H1 (cell line): Measurements from ENCODE around the gene TSG101. TPM values are rescaled to one million over a fixed set of nuclear protein-coding genes. Genes with fewer than 3 reads are reported as not detected.

Experiments used
- NANOG ChIP-seq: IDR thresholded peaks from 2 replicates; pipeline ENCODE4 v1.6.1; 2011; ENCODE audit warnings: low read length, low read depth, mild to moderate bottlenecking, inconsistent platforms; ENCODE audit not compliant: insufficient read depth, poor library complexity, severe bottlenecking
- TEAD4 ChIP-seq: IDR thresholded peaks from 2 replicates; pipeline ENCODE4 v1.6.1; 2012; ENCODE audit warnings: low read depth, low read length, inconsistent platforms, mixed read lengths
- polyA plus RNA-seq, 7 experiments: library from polyadenylated mRNA; depleted of rRNA in 3 of 7; stranded (reverse) in 5 of 7; unstranded in 2 of 7; fragments of >200 nt in 5 of 7; fragments of 200-250 nt in 2 of 7; gene quantifications; 1 replicate in 5 of 7; 2 replicates in 1 of 7; 4 replicates in 1 of 7; pipeline versions ENCODE4 v1.2.1 to v1.2.3, GENCODE V29; 2011 to 2013; ENCODE audit warnings: missing spikeins in 2 of 7, mixed read lengths in 2 of 7
- total RNA-seq: library from RNA; stranded (reverse); fragmentation: NEBNext Ultra II Directional; extraction: Animal tissue kit (Norgen Biotek cat#: 25700); gene quantifications from 2 replicates; pipeline ENCODE4 v1.2.1, GENCODE V29; 2021
- TF ChIP-seq, protein P1 (sequence below), 3 experiments: IDR thresholded peaks; 1 replicate in 2 of 3; 2 replicates in 1 of 3; pipeline versions ENCODE4 v1.5.1 to v1.6.1; 2011; ENCODE audit warnings: low read length in 3 of 3, mild to moderate bottlenecking in 3 of 3, inconsistent platforms in 2 of 3, low read depth in 1 of 3, moderate library complexity in 1 of 3; ENCODE audit not compliant: insufficient read depth in 1 of 3; ENCODE audit errors: control extremely low read depth in 1 of 3
- TF ChIP-seq, protein P2 (sequence below): IDR thresholded peaks from 2 replicates; pipeline ENCODE4 v1.6.1; 2012; ENCODE audit warnings: inconsistent platforms

The TSG101 gene
- total and polyA plus RNA-seq, 2 of the 8 experiments (the other 6 are each of a cell fraction or from before 2014, with no cell fraction given), result 50.8 to 151 TPM

GRCh38 chr11:18501629-18502028 is 25.1 kb downstream of the TSG101 start (continued):
- TF ChIP-seq, protein P1, sequence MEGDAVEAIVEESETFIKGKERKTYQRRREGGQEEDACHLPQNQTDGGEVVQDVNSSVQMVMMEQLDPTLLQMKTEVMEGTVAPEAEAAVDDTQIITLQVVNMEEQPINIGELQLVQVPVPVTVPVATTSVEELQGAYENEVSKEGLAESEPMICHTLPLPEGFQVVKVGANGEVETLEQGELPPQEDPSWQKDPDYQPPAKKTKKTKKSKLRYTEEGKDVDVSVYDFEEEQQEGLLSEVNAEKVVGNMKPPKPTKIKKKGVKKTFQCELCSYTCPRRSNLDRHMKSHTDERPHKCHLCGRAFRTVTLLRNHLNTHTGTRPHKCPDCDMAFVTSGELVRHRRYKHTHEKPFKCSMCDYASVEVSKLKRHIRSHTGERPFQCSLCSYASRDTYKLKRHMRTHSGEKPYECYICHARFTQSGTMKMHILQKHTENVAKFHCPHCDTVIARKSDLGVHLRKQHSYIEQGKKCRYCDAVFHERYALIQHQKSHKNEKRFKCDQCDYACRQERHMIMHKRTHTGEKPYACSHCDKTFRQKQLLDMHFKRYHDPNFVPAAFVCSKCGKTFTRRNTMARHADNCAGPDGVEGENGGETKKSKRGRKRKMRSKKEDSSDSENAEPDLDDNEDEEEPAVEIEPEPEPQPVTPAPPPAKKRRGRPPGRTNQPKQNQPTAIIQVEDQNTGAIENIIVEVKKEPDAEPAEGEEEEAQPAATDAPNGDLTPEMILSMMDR (IDR thresholded peaks at IDR 0.05; ENCODE audit: control extremely low read depth in 1 of 3, insufficient read depth in 1 of 3, low read depth in 1 of 3, low read length in 3 of 3), result no peak
- TF ChIP-seq TEAD4 (no peak), NANOG (no peak)
- TF ChIP-seq, protein P2, sequence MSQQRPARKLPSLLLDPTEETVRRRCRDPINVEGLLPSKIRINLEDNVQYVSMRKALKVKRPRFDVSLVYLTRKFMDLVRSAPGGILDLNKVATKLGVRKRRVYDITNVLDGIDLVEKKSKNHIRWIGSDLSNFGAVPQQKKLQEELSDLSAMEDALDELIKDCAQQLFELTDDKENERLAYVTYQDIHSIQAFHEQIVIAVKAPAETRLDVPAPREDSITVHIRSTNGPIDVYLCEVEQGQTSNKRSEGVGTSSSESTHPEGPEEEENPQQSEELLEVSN, result no peak
